Mammary epithelial cell (primary cell): ENCODE measurements around the gene ZNF334.

Experiments
- EZH2 ChIP-seq: IDR thresholded peaks from 2 replicates; pipeline ENCODE4 v1.6.1; 2012; ENCODE audit warnings: low read length, inconsistent platforms, borderline replicate concordance
- TF ChIP-seq, protein P1 (sequence below), 2 donors: IDR thresholded peaks in 1 of 2; conservative IDR thresholded peaks in 1 of 2; 2 replicates each; pipeline ENCODE4 v1.5.1; 2011 to 2012; ENCODE audit warnings: inconsistent platforms in 2 of 2, low read length in 2 of 2, mild to moderate bottlenecking in 2 of 2, control low read depth in 1 of 2, low read depth in 1 of 2; ENCODE audit not compliant: insufficient read depth in 1 of 2; ENCODE audit errors: extremely low read depth in 1 of 2

GRCh38 chr20:46550461-46550860 is 37.1 kb upstream of the ZNF334 start, which contains the start of gene OCSTAMP:
- TF ChIP-seq, protein P1, sequence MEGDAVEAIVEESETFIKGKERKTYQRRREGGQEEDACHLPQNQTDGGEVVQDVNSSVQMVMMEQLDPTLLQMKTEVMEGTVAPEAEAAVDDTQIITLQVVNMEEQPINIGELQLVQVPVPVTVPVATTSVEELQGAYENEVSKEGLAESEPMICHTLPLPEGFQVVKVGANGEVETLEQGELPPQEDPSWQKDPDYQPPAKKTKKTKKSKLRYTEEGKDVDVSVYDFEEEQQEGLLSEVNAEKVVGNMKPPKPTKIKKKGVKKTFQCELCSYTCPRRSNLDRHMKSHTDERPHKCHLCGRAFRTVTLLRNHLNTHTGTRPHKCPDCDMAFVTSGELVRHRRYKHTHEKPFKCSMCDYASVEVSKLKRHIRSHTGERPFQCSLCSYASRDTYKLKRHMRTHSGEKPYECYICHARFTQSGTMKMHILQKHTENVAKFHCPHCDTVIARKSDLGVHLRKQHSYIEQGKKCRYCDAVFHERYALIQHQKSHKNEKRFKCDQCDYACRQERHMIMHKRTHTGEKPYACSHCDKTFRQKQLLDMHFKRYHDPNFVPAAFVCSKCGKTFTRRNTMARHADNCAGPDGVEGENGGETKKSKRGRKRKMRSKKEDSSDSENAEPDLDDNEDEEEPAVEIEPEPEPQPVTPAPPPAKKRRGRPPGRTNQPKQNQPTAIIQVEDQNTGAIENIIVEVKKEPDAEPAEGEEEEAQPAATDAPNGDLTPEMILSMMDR (conservative IDR thresholded peaks at IDR 0.05 in 1 of 2, IDR thresholded peaks at IDR 0.05 in 1 of 2; ENCODE audit: extremely low read depth in 1 of 2, insufficient read depth in 1 of 2, low read depth in 1 of 2, low read length in 2 of 2) = no peak
- no peak for TF ChIP-seq EZH2
